HG03442 (cell line): ENCODE results near the gene CPM.
"Not testable (repeated sequence)": the region's sequence is repeated elsewhere in the genome, so short reads cannot be mapped to it uniquely, and the experiment has no call there.

Source experiments
- ATAC-seq: cut with Tn5 transposase; IDR thresholded peaks from one replicate; pipeline ENCODE4 v1.9.1; 2021; ENCODE audit warnings: mild to moderate bottlenecking, moderate library complexity; ENCODE audit not compliant: unreplicated experiment

The CPM gene

DNA sequence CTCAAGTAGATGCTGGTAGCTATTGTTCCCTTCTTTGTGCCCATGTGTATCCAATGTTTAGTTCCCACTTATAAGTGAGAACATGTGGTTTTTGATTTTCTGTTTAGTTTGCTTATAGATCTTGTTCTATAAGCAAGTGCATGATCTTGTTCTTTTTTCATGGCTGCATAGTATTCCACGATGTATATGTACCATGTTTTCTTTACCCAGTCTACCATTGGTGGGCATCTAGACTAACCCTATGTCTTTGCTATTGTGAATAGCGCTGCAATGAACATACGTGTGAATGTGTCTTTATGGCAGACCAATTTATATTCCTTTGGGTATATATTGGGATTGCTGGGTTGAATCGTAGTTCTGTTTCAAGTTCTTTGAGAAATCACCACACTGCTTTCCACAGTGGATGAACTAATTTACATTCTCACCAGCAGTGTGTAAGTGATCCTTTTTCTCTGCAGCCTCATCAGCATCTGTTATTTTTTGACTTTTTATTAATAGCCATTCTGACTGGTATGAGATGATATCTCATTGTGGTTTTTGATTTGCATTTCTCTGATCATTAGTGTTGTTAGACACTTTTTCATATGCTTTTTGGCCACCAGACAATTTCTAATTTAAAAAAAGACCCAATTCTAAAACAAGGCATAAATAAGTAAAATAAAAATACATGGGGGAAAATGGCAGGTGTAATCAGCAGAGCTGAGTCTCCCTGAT lies 50.6 kb downstream of the CPM start:
- ATAC-seq, result no peak

GRCh38 chr12:68880660-68881325 lies 52.2 kb downstream of the CPM start:
- ATAC-seq, result no peak

GRCh38 chr12:68878846-68879245 lies 54.1 kb downstream of the CPM start:
- no peak for ATAC-seq

DNA sequence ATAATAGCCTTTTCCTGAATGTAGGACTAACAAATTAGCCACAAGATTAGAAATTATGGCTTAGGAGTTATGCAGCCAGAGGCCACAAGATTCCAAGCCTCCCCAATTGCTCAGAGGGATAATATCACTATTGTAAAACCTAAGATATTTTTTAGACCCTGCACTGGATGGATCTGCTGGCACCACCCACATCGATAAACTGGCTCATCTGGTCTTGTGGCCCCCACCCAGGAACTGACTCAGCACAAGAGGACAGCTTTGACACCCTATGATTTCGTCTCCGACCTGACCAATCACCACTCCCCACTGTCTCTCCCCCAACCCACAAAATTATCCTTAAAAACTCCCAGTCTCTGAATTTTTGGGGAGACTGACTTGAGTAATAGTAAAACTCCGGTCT lies 54.7 kb downstream of the CPM start:
- no peak for ATAC-seq

GRCh38 chr12:68877583-68877982 lies 55.4 kb downstream of the CPM start:
- ATAC-seq, result no peak

GRCh38 chr12:68876461-68876860 lies 56.5 kb downstream of the CPM start:
- no peak for ATAC-seq

GRCh38 chr12:68873316-68873715 lies 59.7 kb downstream of the CPM start:
- no peak for ATAC-seq

GRCh38 chr12:68871921-68872320 lies 61.0 kb downstream of the CPM start:
- peak; percentile 47 for ATAC-seq

DNA sequence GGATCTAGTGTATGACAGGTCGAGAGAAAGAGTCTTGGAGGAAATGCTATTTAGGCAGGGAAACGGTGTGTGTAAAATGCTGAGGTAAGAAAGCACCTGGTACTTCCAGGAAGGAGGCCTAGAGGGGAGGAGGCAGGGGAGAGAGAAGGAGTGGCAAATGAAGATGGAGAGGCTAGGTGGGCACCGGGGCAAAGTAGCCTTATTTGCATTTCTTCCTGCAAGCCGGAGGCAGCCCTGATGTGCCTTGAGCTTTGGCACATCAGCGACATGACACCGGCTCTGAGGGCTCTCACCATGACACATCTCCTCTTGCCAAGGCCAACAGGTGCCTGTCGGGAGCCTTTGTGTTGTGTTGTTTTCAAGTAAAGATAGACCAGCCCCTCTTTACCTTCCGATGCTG lies 61.6 kb downstream of the CPM start:
- ATAC-seq, result no peak

GRCh38 chr12:68870443-68870842 lies 62.5 kb downstream of the CPM start:
- no peak for ATAC-seq

- no peak for ATAC-seq
Observed at GRCh38 chr12:68870011-68870410, 63.0 kb downstream of the CPM start.

DNA sequence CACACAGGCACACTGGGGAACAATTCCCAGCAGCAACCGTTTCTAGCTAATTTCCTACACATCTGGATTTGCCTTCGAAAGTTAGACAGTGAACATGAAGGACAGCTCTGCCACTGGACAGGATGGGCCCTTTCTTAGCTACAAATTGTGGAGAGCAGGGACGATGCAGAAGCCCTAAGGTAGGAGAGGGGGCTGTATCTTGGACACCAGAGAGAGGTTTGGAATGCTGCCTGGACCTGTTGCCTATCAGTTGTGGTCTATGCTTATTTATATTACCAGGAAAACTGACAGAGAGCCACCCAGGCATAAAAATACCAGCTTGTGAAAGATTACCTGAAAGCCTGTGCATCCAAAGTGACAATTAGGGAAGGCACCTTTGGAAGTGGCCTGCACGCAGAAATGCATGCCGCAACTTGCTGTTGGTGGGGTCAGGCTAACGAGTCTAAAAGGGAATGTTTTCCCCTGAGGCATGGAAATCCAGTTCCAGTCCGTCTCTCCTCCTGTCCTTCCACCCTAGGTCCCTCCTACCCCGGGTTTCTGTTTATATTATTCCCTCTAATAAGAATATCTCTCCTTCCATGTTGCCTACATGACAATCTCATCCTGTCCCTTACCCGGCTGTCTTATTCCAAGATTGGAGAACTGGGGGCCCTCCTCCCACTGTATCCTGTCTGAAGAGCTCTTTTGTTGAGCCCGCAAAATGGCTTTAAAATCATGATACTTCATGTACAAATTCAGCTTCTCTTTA lies 64.8 kb downstream of the CPM start:
- no peak for ATAC-seq

GRCh38 chr12:68867606-68868005 lies 65.4 kb downstream of the CPM start:
- no peak for ATAC-seq

GRCh38 chr12:68866950-68867349 lies 66.0 kb downstream of the CPM start:
- ATAC-seq, result no peak

DNA sequence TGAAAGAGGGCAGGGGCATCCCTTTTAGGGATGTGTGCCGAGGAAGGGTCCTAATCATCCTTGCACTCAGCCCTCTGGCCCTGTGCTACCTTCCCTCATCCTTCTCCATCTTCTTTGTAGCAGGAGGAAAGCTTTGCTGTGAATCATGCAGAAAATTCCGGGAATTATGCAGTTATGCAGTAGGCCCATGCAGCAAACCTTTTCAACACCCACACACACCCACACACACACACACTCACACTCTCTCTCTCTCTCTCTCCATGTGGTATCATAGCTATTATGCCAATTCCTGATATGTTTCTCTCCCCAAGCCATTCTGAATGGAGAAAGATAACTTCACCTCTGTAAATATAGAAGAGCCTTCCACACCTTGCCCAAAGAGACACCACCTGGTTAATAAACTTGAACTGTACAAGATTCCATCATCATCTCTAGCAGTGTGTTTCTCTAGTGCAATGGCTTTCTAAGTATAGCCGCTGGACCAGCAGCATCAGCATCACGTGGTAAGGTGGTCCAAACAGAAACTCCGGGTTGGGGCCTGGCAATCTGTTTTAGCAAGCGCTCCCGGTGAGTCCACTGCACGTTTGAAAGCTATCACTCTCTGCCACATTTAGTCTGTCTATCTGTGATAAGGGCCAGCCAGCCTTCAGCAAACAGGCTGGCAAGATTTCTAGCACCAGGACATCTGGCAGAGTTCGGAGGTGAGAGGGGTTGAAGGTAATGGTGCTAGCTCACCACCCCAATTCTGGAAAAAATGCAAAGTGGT lies 67.4 kb downstream of the CPM start:
- no peak for ATAC-seq

DNA sequence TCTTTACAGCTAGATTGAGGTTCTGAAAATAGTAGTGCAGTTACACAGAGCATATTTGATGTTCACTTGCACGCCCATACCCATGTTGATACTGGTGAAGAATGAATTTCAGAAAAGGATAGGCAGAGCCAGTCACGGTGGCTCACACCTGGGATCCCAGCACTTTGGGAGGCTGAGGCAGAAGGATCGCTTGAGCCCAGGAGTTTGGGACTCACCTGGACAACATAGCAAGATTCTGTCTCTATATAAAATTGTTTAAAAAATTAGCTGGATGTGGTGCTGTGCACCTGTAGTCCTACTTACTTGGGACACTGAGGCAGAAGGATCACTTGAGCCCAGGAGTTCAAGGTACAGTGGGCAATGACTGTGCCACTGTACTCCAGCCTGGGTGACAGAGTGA lies 68.4 kb downstream of the CPM start:
- ATAC-seq, result no peak

DNA sequence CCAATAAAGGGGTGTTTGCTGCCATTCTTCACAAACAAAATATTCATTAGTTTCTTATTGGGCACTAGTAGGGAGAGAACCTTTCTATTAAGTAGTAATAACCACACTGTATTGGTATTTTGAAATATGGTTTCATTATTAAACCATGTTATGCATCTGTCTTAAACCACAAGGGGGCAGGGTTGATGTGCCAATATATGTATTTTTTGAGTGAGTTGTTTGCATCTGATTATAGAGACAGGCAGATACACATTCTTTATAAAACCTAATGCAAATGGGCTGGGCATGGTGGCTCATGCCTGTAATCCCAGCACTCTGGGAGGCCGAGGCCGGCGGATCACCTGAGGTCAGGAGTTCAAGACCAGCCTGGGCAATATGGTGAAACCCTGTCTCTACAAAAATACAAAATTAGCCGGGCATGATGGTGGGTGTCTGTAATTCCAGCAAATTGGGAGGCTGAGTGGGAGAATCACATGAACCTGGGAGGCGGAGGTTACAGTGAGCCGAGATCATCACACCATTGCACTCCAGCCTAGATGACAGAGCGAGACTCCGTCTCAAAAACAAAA lies 69.0 kb downstream of the CPM start:
- not testable (repeated sequence) for ATAC-seq

DNA sequence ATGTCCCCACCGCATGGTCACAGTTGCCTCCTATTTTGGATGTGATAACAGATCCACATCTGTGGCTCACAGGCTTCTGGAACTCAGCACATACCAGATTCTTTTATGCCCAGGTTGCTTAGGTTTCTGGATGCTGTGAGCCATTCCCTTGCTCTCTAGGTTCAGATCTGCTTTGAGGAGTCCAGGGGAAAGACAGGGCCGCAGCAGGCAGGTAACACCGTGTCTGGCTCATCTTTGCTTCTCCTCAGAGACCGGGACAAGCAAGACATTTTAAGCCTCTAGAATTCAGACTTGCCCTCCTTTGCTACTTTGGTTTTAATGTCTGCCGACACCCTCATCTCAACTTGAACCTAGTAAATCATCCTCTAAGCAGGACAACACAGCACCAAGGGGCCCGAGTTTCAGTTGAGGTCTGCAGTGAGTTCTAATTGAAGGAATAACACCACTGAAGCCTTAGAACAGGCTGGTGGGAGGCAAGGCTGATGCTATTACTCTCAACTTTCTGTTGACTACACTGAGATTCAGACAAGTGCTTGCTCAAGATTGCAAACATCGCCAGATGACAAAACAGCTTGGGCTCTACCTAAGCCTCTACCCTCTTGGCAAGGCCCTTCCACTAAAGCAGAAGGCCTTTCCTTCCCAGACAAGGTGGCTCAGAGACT lies 69.7 kb downstream of the CPM start:
- ATAC-seq, result no peak

GRCh38 chr12:68861890-68862289 lies 71.1 kb downstream of the CPM start:
- no peak for ATAC-seq

DNA sequence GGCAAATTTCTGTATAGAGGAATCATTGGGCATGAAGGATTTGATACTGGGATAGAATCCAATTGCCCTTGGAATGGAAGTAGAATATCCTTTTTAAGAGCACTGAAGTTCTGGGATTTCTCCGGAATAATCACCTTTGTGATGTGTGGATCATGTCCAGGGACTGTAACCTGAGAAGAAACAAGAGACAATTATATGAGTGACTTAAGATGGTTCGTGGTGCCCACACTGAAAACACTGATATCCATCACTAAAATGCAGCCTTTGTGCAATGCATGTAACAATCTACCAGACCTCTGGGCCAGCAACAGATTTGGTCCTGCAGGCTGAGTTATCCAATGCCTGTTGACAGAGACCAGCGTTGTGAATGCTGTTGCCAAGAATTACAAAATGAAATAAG lies 76.5 kb downstream of the CPM start:
- no peak for ATAC-seq
